OCI-M2 (cell line): Measurements from ENCODE around the gene ODAD3.
"Not testable (repeated sequence)": the region's sequence is repeated elsewhere in the genome, so short reads cannot be mapped to it uniquely, and the experiment has no call there.

ENCODE experiments used
- DNase-seq: peaks from one replicate; lab custom pipeline; 2025; ENCODE audit not compliant: unreplicated experiment; lab: John Stamatoyannopoulos, UW

The ODAD3 gene

GRCh38 chr19:11435057-11435832, at the start of gene ODAD3, which contains the start of gene PRKCSH:
Gene ODAD3, minus strand, starts transcription at chr19:11435121. Its CDS starts 105 bp downstream, at chr19:11435016.
Gene PRKCSH, plus strand, starts transcription at chr19:11435635. Its CDS starts 483 bp downstream, at chr19:11436118.
- DNase-seq: peak; percentile 100

GRCh38 chr19:11483366-11484111, 48.6 kb upstream of the ODAD3 start:
- no peak for DNase-seq

GRCh38 chr19:11482384-11483050, 47.6 kb upstream of the ODAD3 start:
- peak; percentile 98 for DNase-seq

- DNase-seq: peak; percentile 100
Observed at GRCh38 chr19:11481534-11482383, 46.8 kb upstream of the ODAD3 start.

GRCh38 chr19:11480715-11481533, 46.0 kb upstream of the ODAD3 start, which contains the start of gene ELAVL3:
Gene ELAVL3, minus strand, starts transcription at chr19:11481046. Its CDS starts 438 bp downstream, at chr19:11480608.
- no peak for DNase-seq

GRCh38 chr19:11479898-11480714, 45.2 kb upstream of the ODAD3 start:
- DNase-seq: no peak

GRCh38 chr19:11479090-11479897, 44.4 kb upstream of the ODAD3 start:
- no peak for DNase-seq

- DNase-seq: no peak
Observed at GRCh38 chr19:11478167-11479089, 43.5 kb upstream of the ODAD3 start.

GRCh38 chr19:11475861-11476260, 40.9 kb upstream of the ODAD3 start:
- no peak for DNase-seq

- DNase-seq: not testable (repeated sequence)
Observed at GRCh38 chr19:11475343-11475742, 40.4 kb upstream of the ODAD3 start.

GRCh38 chr19:11473725-11474124, 38.8 kb upstream of the ODAD3 start:
- no peak for DNase-seq

- not testable (repeated sequence) for DNase-seq
Observed at GRCh38 chr19:11468266-11468845, 33.4 kb upstream of the ODAD3 start.

- DNase-seq: no peak
Observed at GRCh38 chr19:11465600-11465999, 30.7 kb upstream of the ODAD3 start.

GRCh38 chr19:11464333-11465265, 29.7 kb upstream of the ODAD3 start:
- DNase-seq: no peak

GRCh38 chr19:11463391-11463790, 28.5 kb upstream of the ODAD3 start:
- no peak for DNase-seq
